Esophagus muscularis mucosa (tissue), 4 donors: Measurements from ENCODE around the gene NR2F1-AS1. TPM values are rescaled to one million over a fixed set of nuclear protein-coding genes. Genes with fewer than 3 reads are reported as not detected.

Experiments
- DNase-seq: peaks from one replicate; pipeline ENCODE4 v3.0.0-alpha.2; 2017; ENCODE audit errors: extremely low spot score
- H3K27ac ChIP-seq, 4 donors: fragments of 200-600 bp; sonication (generic); replicated peaks in 1 of 4; 1 replicate in 3 of 4; 2 replicates in 1 of 4; pipeline ENCODE4 v1.5.1; 2016 to 2019; ENCODE audit warnings: mild to moderate bottlenecking in 1 of 4
- H3K27me3 ChIP-seq, 4 donors: fragments of 200-600 bp; sonication (generic); one replicate each; pipeline versions ENCODE4 v1.5.1 to v1.6.0; 2016 to 2019
- H3K36me3 ChIP-seq, 4 donors: fragments of 200-600 bp; sonication (generic); one replicate each; pipeline ENCODE4 v1.5.1; 2016 to 2019
- H3K4me1 ChIP-seq, 4 donors: fragments of 200-600 bp; sonication (generic); one replicate each; pipeline ENCODE4 v1.5.1; 2016 to 2019
- H3K4me3 ChIP-seq, 4 donors: fragments of 200-600 bp; sonication (generic); 1 replicate in 2 of 4; 2 replicates in 2 of 4; pipeline ENCODE4 v1.5.1; 2016 to 2019; ENCODE audit warnings: mild to moderate bottlenecking in 4 of 4, moderate library complexity in 1 of 4
- H3K9me3 ChIP-seq, 4 donors: fragments of 200-600 bp; sonication (generic); 1 replicate in 3 of 4; 2 replicates in 1 of 4; pipeline ENCODE4 v1.5.1; 2016 to 2019
- EP300 ChIP-seq: sonication (generic); formaldehyde crosslinking; IDR thresholded peaks from one replicate; pipeline ENCODE4 v1.6.1; 2017; ENCODE audit warnings: antibody characterized with exemption
- POLR2A ChIP-seq: fragments of 450-650 bp; IDR thresholded peaks from one replicate; pipeline ENCODE4 v1.6.1; 2017; ENCODE audit warnings: antibody characterized with exemption, moderate library complexity, mild to moderate bottlenecking, low read depth
- POLR2AphosphoS5 ChIP-seq, 2 donors: sonication (generic); formaldehyde crosslinking; IDR thresholded peaks; one replicate each; pipeline ENCODE4 v1.6.1; 2017; ENCODE audit warnings: antibody characterized with exemption in 2 of 2
- WGBS: methylation state at CpG from one replicate; pipeline ENCODE4 v1.1.5; 2018; 5-methylcytosine and 5-hydroxymethylcytosine counted together
- intact Hi-C: fragments of 100-400 bp; cut with DNase I; formaldehyde crosslinking; loops from one replicate; pipeline ENCODE4 v1.15.1; 2023
- total RNA-seq, 4 donors: library from RNA; depleted of rRNA; stranded (reverse); fragments of >200 nt; gene quantifications; one replicate each; pipeline versions ENCODE4 v1.1.0 to v1.2.1, GENCODE V29; 2016
- TF ChIP-seq, protein P1 (sequence below), 3 experiments: fragments of 200-600 bp in 2 of 3; fragments of 450-650 bp in 1 of 3; sonication (generic) in 2 of 3; IDR thresholded peaks; one replicate each; pipeline ENCODE4 v1.5.1; 2017 to 2019; ENCODE audit warnings: antibody characterized with exemption in 3 of 3, mild to moderate bottlenecking in 2 of 3, moderate library complexity in 1 of 3

The NR2F1-AS1 gene
- total RNA-seq, 4 donors from 2014 or later, result 8.6 to 22.8 (median 9.5) TPM

DNA sequence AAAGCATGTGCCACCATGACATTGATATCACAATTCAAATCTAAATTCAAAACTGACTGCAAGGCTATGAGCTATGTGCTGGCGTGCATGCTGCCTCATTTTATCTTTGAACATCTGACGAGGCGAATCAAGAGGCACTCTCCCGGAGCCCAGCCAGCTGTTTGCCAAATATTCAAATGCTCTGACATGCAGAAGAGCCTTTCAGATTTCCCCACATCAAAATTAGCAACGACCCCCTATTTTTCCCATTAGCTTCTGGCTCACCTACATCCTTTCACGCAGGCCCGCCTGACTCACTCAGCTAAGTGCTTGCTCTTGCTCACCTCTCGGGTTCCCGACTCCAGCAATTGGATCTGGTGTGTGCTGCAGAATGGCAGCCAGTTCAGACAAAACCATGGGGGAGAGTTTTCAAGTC, 159.0 kb downstream of the NR2F1-AS1 start:
- Histone ChIP-seq H3K4me1 (peaks cover 0 to 15% (median 7%) of the 10 kb centered on the region in 4 donors), H3K4me3 (no peak overlapping the region), H3K9me3 (no peaks in the 10 kb centered on the region), H3K36me3 (no peaks in the 10 kb centered on the region), H3K27ac (no peak overlapping the region), H3K27me3 (no peaks in the 10 kb centered on the region)
- TF ChIP-seq POLR2AphosphoS5 (IDR thresholded peaks at IDR 0.05), result no peak
- TF ChIP-seq, protein P1, sequence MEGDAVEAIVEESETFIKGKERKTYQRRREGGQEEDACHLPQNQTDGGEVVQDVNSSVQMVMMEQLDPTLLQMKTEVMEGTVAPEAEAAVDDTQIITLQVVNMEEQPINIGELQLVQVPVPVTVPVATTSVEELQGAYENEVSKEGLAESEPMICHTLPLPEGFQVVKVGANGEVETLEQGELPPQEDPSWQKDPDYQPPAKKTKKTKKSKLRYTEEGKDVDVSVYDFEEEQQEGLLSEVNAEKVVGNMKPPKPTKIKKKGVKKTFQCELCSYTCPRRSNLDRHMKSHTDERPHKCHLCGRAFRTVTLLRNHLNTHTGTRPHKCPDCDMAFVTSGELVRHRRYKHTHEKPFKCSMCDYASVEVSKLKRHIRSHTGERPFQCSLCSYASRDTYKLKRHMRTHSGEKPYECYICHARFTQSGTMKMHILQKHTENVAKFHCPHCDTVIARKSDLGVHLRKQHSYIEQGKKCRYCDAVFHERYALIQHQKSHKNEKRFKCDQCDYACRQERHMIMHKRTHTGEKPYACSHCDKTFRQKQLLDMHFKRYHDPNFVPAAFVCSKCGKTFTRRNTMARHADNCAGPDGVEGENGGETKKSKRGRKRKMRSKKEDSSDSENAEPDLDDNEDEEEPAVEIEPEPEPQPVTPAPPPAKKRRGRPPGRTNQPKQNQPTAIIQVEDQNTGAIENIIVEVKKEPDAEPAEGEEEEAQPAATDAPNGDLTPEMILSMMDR (IDR thresholded peaks at IDR 0.05), result no peak
- no peak for TF ChIP-seq EP300
- no peak for TF ChIP-seq POLR2A
- 83% methylated on average over 9 of the region's 9 CpGs for WGBS
- DNase-seq, result no peak
- intact Hi-C loops, result no loop called here

DNA sequence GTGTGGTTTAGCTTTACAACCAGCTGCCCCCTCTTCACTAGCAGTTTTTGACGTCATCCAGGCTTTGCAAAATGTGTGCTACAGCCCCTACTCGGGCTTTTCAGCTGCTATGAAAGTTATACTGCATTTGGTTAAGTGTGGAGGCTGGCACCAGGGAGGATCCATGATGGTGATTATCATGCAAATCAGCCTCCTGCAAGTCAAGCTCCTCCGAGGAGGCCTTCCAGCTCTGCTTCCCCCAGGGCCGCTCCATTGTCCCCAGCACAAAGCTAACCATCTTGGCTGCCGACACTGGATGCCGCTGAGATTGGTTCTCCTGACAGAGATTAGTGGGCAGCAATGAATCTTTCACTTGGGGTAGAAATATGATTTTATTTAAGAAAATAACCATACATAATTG, 159.6 kb downstream of the NR2F1-AS1 start:
- DNase-seq, result no peak
- Histone ChIP-seq H3K9me3 (no peaks in the 10 kb centered on the region), H3K27me3 (no peaks in the 10 kb centered on the region), H3K36me3 (no peaks in the 10 kb centered on the region), H3K4me3 (no peak overlapping the region), H3K4me1 (peaks cover 0 to 12% (median 5%) of the 10 kb centered on the region in 4 donors), H3K27ac (no peak overlapping the region)
- WGBS, result 90% methylated on average over 6 of the region's 6 CpGs
- intact Hi-C loops, result no loop called here
- no peak for TF ChIP-seq POLR2A
- no peak for TF ChIP-seq EP300
- TF ChIP-seq POLR2AphosphoS5 (IDR thresholded peaks at IDR 0.05), result no peak
- TF ChIP-seq, protein P1 (IDR thresholded peaks at IDR 0.05), result no peak

DNA sequence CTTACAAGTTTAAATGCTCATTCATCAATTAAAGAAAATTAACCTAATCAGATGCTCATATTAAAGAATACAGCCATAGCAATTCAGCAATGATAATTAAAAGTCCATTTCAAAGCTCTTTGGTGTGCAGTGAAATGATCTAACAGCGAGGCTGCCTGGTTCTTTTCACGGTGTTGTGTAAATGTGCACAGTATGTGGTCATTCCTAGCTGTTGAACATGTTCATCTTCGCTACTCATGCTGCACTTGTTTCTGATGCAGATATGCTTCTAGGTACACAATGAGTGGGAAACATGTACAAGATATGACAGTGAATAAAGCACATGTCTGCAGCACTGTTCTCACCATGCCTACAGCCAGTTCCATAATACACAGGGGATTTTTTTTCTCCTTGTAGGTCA, 163.5 kb downstream of the NR2F1-AS1 start:
- 94% methylated on average over 3 of the region's 3 CpGs for WGBS
- TF ChIP-seq POLR2AphosphoS5 (IDR thresholded peaks at IDR 0.05) (no peak), EP300 (no peak), POLR2A (no peak)
- TF ChIP-seq, protein P1 (IDR thresholded peaks at IDR 0.05), result no peak
- Histone ChIP-seq H3K4me3 (no peak overlapping the region), H3K27me3 (no peaks in the 10 kb centered on the region), H3K4me1 (peaks cover 0 to 8% (median 0%) of the 10 kb centered on the region in 4 donors), H3K9me3 (no peaks in the 10 kb centered on the region), H3K36me3 (no peaks in the 10 kb centered on the region), H3K27ac (no peak overlapping the region)
- peak; percentile 14 for DNase-seq
- intact Hi-C loops, result no loop called here

DNA sequence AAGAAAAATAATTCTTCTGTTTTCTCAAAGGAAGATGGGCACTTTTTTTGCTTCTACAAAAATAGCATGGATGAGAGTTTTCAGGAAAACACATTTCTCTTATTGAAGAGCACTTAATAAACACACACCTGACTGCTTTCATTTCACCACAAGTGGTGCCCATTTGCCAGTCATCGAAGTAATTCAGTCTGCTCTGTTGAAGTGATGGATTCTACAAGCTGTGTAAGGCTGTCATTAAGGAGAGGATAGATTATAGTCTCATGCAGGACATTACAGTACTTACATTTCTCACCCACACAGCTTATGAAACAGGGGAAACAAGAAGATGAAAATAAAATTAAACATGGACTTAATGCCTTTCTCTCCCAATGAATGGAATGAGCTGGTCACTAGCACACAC, 165.2 kb downstream of the NR2F1-AS1 start:
- Histone ChIP-seq H3K9me3 (no peaks in the 10 kb centered on the region), H3K4me1 (peaks cover 0 to 6% (median 0%) of the 10 kb centered on the region in 4 donors), H3K4me3 (no peak overlapping the region), H3K36me3 (no peaks in the 10 kb centered on the region), H3K27me3 (no peaks in the 10 kb centered on the region), H3K27ac (no peak overlapping the region)
- 89% methylated on average over 1 of the region's 1 CpG for WGBS
- TF ChIP-seq EP300, result no peak
- TF ChIP-seq POLR2AphosphoS5 (IDR thresholded peaks at IDR 0.05), result no peak
- TF ChIP-seq, protein P1 (IDR thresholded peaks at IDR 0.05), result no peak
- TF ChIP-seq POLR2A, result no peak
- DNase-seq, result no peak
- intact Hi-C loops, result no loop called here

DNA sequence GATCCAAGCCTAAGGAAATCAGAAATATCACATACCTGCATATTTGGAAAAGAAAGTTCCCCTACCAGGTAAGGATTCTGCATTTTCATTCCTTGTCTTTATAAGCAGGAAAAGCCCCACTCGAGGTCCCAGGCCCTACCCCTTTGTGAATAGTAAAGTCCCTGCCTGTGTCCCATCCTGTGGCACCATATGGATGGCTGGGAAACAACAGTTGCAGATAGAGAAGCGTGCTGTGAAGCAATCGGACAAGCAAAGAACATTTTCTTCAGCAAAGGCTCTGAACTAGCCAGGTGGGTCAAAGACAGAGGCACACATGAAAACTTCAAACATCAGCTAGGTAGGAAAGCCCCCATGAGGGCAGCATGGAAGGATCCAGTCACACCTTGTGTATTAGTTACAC, 169.3 kb downstream of the NR2F1-AS1 start:
- H3K27ac ChIP-seq, result no peak overlapping the region
- DNase-seq, result no peak
- no peaks in the 10 kb centered on the region for H3K4me1 ChIP-seq
- no peaks in the 10 kb centered on the region for H3K9me3 ChIP-seq
- H3K36me3 ChIP-seq, result no peaks in the 10 kb centered on the region
- no peak overlapping the region for H3K4me3 ChIP-seq
- 83% methylated on average over 3 of the region's 3 CpGs for WGBS
- no peaks in the 10 kb centered on the region for H3K27me3 ChIP-seq
- TF ChIP-seq, protein P1 (IDR thresholded peaks at IDR 0.05), result no peak
- TF ChIP-seq POLR2A (no peak), EP300 (no peak), POLR2AphosphoS5 (IDR thresholded peaks at IDR 0.05) (no peak)
- intact Hi-C loops, result no loop called here
